NB4 (cell line): ENCODE measurements around the gene GNB1.

Experiments
- DNase-seq: peaks from one replicate; pipeline ENCODE4 v3.0.0; 2010; ENCODE audit warnings: low read depth
- H3K4me3 ChIP-seq: one replicate; pipeline ENCODE4 v1.5.1; 2011; ENCODE audit warnings: mild to moderate bottlenecking, low read depth, low read length, moderate library complexity
- CTCF ChIP-seq: IDR thresholded peaks from one replicate; pipeline ENCODE4 v1.5.1; 2012; ENCODE audit warnings: low read depth, low read length
- MAX ChIP-seq: IDR thresholded peaks from 2 replicates; pipeline ENCODE4 v1.6.1; 2011; ENCODE audit warnings: low read depth, low read length
- MYC ChIP-seq: IDR thresholded peaks from 2 replicates; pipeline ENCODE4 v1.6.1; 2011; ENCODE audit warnings: low read depth, low read length
- POLR2A ChIP-seq: IDR thresholded peaks from 2 replicates; pipeline ENCODE4 v1.6.1; 2011; ENCODE audit warnings: mild to moderate bottlenecking; ENCODE audit not compliant: insufficient read length; ENCODE audit errors: extremely low read depth

Gene GNB1

GRCh38 chr1:1920608-1921458 is 29.9 kb upstream of the GNB1 start:
- TF ChIP-seq POLR2A (no peak), CTCF (no peak), MAX (no peak), MYC (no peak)
- DNase-seq: no peak

GRCh38 chr1:1920057-1920607 is 29.2 kb upstream of the GNB1 start:
- TF ChIP-seq MAX (no peak), CTCF (no peak), MYC (no peak), POLR2A (no peak)
- no peak overlapping the region for H3K4me3 ChIP-seq
- no peak for DNase-seq

More at GRCh38 chr1:1920608-1921458, 29.9 kb upstream of the GNB1 start:
- no peak overlapping the region for H3K4me3 ChIP-seq

GRCh38 chr1:1919304-1920056 is 28.6 kb upstream of the GNB1 start:
- H3K4me3 ChIP-seq: no peak overlapping the region
- no peak for TF ChIP-seq POLR2A
- peak; percentile 47; the same call in 1 of the 2 replicates for TF ChIP-seq MYC
- TF ChIP-seq CTCF: no peak
- peak; percentile 70 for TF ChIP-seq MAX
- peak; percentile 95 for DNase-seq

- H3K4me3 ChIP-seq: no peak within 1 kb of the TSS
- DNase-seq: no peak
- TF ChIP-seq POLR2A (peak; percentile 48), CTCF (no peak), MAX (no peak), MYC (no peak)
Observed at GRCh38 chr1:1918901-1919303, 28.0 kb upstream of the GNB1 start, which contains the start of gene TMEM52. TMEM52 (minus strand) TSS chr1:1919279; CDS start chr1:1919265, 14 bp downstream.

GRCh38 chr1:1917995-1918900 is 27.4 kb upstream of the GNB1 start:
- no peak for DNase-seq
- no peak overlapping the region for H3K4me3 ChIP-seq
- TF ChIP-seq MYC (no peak), POLR2A (no peak), CTCF (no peak), MAX (no peak)
